ENCODE results near the gene TNNT3.
"Not testable (repeated sequence)": the region's sequence is repeated elsewhere in the genome, so short reads cannot be mapped to it uniquely, and the experiment has no call there.

TNNT3 gene

DNA sequence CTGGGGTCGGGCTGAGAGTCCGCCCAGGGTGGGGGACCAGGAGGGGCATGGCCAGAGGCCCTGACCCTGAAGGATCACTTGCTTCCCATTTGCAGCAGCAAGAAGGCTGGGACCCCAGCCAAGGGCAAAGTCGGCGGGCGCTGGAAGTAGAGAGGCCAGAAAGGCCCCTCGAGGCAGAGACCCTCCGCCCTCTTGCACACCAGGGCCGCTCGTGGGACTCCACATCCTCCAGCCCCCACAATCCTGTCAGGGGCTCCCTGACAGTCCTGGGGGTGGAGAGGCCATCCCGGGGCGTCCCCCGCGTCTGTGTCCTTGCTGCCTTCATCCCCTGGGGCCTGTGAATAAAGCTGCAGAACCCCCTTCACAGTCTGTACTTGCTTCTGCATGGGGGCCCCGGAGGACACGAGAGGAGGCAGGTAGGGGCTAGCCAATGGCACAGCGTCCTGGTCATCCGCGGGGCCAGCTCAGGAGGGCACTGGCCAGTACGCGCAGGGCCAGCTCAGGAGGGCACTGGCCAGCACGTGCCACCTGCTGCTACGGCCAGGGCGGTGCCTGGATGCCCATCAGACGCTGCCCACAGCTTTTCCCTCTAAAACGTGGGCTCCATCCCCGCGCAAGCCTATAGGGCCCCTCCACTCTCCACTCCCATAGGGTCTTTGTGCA, 19.0 kb downstream of the TNNT3 start:
- no peaks in the 10 kb centered on the region for H3K36me3 ChIP-seq
- no peaks in the 10 kb centered on the region for H3K9me3 ChIP-seq
- intact Hi-C loops (cut with DNase I; ENCODE audit: low total_unique reads) = no loop called here
- H3K4me3 ChIP-seq = no peak overlapping the region
- peaks cover 0 to 21% of the 10 kb centered on the region in 2 donors for H3K27me3 ChIP-seq
- TF ChIP-seq, protein P1, sequence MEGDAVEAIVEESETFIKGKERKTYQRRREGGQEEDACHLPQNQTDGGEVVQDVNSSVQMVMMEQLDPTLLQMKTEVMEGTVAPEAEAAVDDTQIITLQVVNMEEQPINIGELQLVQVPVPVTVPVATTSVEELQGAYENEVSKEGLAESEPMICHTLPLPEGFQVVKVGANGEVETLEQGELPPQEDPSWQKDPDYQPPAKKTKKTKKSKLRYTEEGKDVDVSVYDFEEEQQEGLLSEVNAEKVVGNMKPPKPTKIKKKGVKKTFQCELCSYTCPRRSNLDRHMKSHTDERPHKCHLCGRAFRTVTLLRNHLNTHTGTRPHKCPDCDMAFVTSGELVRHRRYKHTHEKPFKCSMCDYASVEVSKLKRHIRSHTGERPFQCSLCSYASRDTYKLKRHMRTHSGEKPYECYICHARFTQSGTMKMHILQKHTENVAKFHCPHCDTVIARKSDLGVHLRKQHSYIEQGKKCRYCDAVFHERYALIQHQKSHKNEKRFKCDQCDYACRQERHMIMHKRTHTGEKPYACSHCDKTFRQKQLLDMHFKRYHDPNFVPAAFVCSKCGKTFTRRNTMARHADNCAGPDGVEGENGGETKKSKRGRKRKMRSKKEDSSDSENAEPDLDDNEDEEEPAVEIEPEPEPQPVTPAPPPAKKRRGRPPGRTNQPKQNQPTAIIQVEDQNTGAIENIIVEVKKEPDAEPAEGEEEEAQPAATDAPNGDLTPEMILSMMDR (IDR thresholded peaks at IDR 0.05) = no peak
- DNase-seq = no peak
- H3K4me1 ChIP-seq = peaks cover 0 to 8% (median 3%) of the 10 kb centered on the region in 4 donors
- no peak overlapping the region for H3K27ac ChIP-seq

DNA sequence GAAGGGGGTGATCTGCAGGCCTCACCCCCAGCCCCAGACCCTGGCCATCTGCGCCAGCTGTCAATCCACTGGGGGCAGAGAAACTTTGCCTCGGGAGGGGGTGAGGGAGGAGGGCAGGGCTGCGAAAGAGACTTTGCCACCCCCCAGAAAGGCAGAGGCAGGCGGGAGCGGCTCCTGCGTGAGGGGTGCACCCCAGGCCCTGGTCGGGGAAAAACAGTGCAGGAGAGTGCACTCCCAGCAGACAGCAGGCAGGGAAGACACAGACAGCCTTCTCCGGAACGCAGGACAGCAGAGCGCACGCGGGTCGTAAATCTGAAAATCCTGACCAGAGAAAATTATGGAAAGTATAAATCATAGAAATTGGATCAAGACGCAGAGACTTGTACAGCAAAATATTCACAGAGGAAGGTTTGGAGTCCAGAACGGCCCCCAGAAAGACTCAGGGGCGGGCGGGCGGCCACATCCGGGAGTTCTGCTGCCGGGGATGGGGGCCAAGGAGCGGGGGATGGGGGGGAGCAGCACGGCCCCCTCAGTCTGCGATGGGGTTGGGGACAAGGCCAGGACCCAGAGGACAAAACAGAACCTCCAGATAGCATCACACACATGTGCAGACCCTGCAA, 19.6 kb downstream of the TNNT3 start:
- H3K27me3 ChIP-seq = peaks cover 0 to 21% of the 10 kb centered on the region in 2 donors
- H3K4me1 ChIP-seq = peaks cover 0 to 15% (median 6%) of the 10 kb centered on the region in 4 donors
- TF ChIP-seq, protein P1 (IDR thresholded peaks at IDR 0.05) = no peak
- no peaks in the 10 kb centered on the region for H3K36me3 ChIP-seq
- intact Hi-C loops (cut with DNase I; ENCODE audit: low total_unique reads) = no loop called here
- DNase-seq = no peak
- no peak overlapping the region for H3K4me3 ChIP-seq
- H3K27ac ChIP-seq = no peak overlapping the region
- no peaks in the 10 kb centered on the region for H3K9me3 ChIP-seq

DNA sequence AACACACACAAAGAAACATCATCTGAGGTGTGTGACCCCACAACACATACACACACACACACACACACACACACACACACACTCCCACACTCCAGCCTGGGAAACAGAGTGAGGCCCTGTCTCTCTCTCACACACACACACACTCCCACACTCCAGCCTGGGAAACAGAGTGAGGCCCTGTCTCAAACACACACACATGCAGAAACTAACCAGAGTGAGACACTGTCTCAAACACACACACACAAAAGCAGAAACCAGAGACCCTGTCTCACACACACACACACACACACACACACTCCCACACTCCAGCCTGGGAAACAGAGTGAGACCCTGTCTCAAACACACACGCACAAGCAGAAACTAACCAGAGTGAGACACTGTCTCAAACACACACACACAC, 20.3 kb downstream of the TNNT3 start:
- Histone ChIP-seq H3K4me1 (peaks cover 0 to 18% (median 7%) of the 10 kb centered on the region in 4 donors), H3K27me3 (peaks cover 0 to 21% of the 10 kb centered on the region in 2 donors)
- DNase-seq; H3K4me3 ChIP-seq; intact Hi-C loops (cut with DNase I; ENCODE audit: low total_unique reads); H3K36me3 ChIP-seq; H3K9me3 ChIP-seq; H3K27ac ChIP-seq: not testable (repeated sequence)

DNA sequence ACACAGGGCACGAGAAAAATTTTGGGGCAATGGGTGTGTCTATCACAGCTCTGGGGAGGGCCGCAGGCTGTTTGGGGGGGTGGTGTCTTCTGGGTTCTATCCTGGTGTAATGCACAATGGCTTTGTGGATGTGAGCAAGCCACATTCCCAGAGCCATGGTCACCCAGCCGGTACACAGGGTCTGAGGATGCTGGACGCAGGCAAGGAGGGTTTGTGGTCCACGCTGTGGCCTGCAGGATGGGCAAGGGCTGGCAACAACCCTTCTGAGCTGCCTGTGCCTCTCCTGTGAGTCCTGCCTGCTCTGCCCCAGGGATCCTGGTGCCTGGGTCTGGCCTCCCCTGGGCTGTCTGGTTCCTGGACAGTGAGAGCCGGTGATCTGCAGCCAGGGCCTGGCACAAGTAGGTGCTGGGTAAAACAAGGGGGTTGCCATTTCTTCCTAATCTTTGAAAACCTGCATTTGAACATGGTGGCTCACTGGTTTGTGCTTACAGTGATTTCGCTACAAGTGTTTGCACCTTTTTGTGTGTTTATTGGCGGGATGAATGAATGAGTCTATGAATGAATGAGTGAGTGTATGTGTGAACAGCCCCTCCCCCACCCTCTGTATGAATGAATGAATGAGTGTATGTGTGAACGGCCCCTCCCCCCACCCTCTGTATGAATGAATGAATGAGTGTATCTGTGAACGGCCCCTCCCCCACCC, 23.2 kb downstream of the TNNT3 start:
- TF ChIP-seq, protein P1 (IDR thresholded peaks at IDR 0.05) = no peak
- Histone ChIP-seq H3K27me3 (peaks cover 0 to 15% of the 10 kb centered on the region in 2 donors), H3K4me3 (no peak overlapping the region), H3K27ac (no peak overlapping the region), H3K36me3 (no peaks in the 10 kb centered on the region), H3K9me3 (no peaks in the 10 kb centered on the region), H3K4me1 (peaks cover 0 to 18% (median 7%) of the 10 kb centered on the region in 4 donors)
- intact Hi-C loops (cut with DNase I; ENCODE audit: low total_unique reads) = no loop called here
- DNase-seq = peak in 1 of 2 donors; percentile 42

DNA sequence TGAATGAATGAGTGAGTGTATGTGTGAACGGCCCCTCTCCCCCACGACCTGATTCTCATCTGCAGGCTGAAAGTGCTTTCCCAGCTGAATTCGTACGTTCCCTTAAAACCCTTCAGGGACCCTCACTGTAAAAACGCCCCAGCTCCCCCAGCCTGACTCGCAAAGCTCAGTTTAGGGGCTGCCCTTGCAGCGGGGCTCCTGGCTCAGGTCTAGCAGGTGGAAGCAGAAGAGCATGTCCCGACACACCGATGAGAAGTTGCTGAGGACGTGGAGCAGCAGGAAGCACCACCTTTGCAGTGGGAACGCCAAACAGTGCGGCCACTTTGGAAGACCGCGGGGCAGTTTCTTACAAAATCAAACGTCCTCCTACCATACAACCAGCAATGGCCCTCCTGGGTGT, 24.1 kb downstream of the TNNT3 start:
- no peaks in the 10 kb centered on the region for H3K36me3 ChIP-seq
- H3K4me1 ChIP-seq = peaks cover 0 to 18% (median 7%) of the 10 kb centered on the region in 4 donors
- no peak overlapping the region for H3K27ac ChIP-seq
- no peaks in the 10 kb centered on the region for H3K9me3 ChIP-seq
- intact Hi-C loops (cut with DNase I; ENCODE audit: low total_unique reads) = no loop called here
- H3K4me3 ChIP-seq = no peak overlapping the region
- peak in 1 of 2 donors; percentile 39 for DNase-seq
- TF ChIP-seq, protein P1 (IDR thresholded peaks at IDR 0.05) = no peak
- peaks cover 0 to 7% of the 10 kb centered on the region in 2 donors for H3K27me3 ChIP-seq

DNA sequence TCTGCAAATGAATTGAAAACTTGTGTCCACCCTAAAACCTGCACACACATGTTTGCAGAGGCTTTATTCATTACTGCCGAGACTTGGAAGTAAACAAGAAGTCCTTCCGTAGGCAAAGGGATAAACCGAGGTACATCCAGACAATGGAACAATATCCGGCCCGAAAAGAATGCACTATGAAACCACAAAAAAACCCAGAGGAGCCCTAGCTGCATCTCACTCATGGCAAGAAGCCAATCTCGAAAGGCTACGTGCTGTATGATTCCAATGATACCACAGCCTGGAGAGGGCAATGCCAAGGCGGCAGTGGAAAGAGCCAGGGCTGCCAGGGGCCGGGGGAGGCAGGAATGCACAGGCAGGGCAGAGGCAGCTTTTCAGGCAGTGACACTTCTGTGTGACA, 24.5 kb downstream of the TNNT3 start:
- H3K9me3 ChIP-seq = no peaks in the 10 kb centered on the region
- intact Hi-C loops (cut with DNase I; ENCODE audit: low total_unique reads) = no loop called here
- DNase-seq = peak in 1 of 2 donors; percentile 53
- H3K4me3 ChIP-seq = no peak overlapping the region
- no peaks in the 10 kb centered on the region for H3K36me3 ChIP-seq
- H3K27ac ChIP-seq = no peak overlapping the region
- TF ChIP-seq, protein P1 (IDR thresholded peaks at IDR 0.05) = no peak
- peaks cover 0 to 14% (median 6%) of the 10 kb centered on the region in 4 donors for H3K4me1 ChIP-seq
- H3K27me3 ChIP-seq = peaks cover 0 to 3% of the 10 kb centered on the region in 2 donors

All from tibial artery (tissue), 4 donors.